Mammary epithelial cell (primary cell): ENCODE results near the gene NT5E.

Source experiments
- EZH2 ChIP-seq: IDR thresholded peaks from 2 replicates; pipeline ENCODE4 v1.6.1; 2012; ENCODE audit warnings: low read length, inconsistent platforms, borderline replicate concordance
- TF ChIP-seq, protein P1 (sequence below), 2 donors: IDR thresholded peaks in 1 of 2; conservative IDR thresholded peaks in 1 of 2; 2 replicates each; pipeline ENCODE4 v1.5.1; 2011 to 2012; ENCODE audit warnings: inconsistent platforms in 2 of 2, low read length in 2 of 2, mild to moderate bottlenecking in 2 of 2, control low read depth in 1 of 2, low read depth in 1 of 2; ENCODE audit not compliant: insufficient read depth in 1 of 2; ENCODE audit errors: extremely low read depth in 1 of 2

DNA sequence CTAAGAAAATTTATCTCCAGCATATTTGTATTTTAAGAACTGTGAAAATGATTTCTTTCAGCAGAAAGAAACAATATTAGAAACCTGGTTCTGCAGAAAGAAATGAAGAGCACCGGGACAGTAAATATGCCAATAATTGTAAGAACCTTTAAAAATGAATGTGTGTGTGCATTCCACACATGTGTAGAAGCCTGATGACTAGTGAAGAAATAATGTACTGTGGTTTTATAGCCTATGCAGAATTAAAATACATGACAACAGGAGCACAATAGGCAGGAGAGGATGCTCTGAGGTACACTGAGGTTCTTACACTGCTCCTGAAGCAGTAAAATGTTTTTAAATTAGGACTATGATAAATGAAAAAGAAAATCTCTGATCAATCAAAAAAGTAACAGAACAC lies 94.9 kb downstream of the NT5E start:
- TF ChIP-seq, protein P1, sequence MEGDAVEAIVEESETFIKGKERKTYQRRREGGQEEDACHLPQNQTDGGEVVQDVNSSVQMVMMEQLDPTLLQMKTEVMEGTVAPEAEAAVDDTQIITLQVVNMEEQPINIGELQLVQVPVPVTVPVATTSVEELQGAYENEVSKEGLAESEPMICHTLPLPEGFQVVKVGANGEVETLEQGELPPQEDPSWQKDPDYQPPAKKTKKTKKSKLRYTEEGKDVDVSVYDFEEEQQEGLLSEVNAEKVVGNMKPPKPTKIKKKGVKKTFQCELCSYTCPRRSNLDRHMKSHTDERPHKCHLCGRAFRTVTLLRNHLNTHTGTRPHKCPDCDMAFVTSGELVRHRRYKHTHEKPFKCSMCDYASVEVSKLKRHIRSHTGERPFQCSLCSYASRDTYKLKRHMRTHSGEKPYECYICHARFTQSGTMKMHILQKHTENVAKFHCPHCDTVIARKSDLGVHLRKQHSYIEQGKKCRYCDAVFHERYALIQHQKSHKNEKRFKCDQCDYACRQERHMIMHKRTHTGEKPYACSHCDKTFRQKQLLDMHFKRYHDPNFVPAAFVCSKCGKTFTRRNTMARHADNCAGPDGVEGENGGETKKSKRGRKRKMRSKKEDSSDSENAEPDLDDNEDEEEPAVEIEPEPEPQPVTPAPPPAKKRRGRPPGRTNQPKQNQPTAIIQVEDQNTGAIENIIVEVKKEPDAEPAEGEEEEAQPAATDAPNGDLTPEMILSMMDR (conservative IDR thresholded peaks at IDR 0.05 in 1 of 2, IDR thresholded peaks at IDR 0.05 in 1 of 2; ENCODE audit: extremely low read depth in 1 of 2, insufficient read depth in 1 of 2, low read depth in 1 of 2, low read length in 2 of 2), result no peak
- no peak for TF ChIP-seq EZH2
